NB4 (cell line): ENCODE data around the gene KCNH6.

Experiments used
- DNase-seq: peaks from one replicate; pipeline ENCODE4 v3.0.0; 2010; ENCODE audit warnings: low read depth
- H3K4me3 ChIP-seq: one replicate; pipeline ENCODE4 v1.5.1; 2011; ENCODE audit warnings: mild to moderate bottlenecking, low read depth, low read length, moderate library complexity
- CTCF ChIP-seq: IDR thresholded peaks from one replicate; pipeline ENCODE4 v1.5.1; 2012; ENCODE audit warnings: low read depth, low read length
- MAX ChIP-seq: IDR thresholded peaks from 2 replicates; pipeline ENCODE4 v1.6.1; 2011; ENCODE audit warnings: low read depth, low read length
- MYC ChIP-seq: IDR thresholded peaks from 2 replicates; pipeline ENCODE4 v1.6.1; 2011; ENCODE audit warnings: low read depth, low read length
- POLR2A ChIP-seq: IDR thresholded peaks from 2 replicates; pipeline ENCODE4 v1.6.1; 2011; ENCODE audit warnings: mild to moderate bottlenecking; ENCODE audit not compliant: insufficient read length; ENCODE audit errors: extremely low read depth

Gene KCNH6

GRCh38 chr17:63480192-63480784 is 42.9 kb upstream of the KCNH6 start:
- TF ChIP-seq MAX (no peak), CTCF (no peak), POLR2A (no peak), MYC (no peak)
- H3K4me3 ChIP-seq: no peak overlapping the region
- no peak for DNase-seq

DNA sequence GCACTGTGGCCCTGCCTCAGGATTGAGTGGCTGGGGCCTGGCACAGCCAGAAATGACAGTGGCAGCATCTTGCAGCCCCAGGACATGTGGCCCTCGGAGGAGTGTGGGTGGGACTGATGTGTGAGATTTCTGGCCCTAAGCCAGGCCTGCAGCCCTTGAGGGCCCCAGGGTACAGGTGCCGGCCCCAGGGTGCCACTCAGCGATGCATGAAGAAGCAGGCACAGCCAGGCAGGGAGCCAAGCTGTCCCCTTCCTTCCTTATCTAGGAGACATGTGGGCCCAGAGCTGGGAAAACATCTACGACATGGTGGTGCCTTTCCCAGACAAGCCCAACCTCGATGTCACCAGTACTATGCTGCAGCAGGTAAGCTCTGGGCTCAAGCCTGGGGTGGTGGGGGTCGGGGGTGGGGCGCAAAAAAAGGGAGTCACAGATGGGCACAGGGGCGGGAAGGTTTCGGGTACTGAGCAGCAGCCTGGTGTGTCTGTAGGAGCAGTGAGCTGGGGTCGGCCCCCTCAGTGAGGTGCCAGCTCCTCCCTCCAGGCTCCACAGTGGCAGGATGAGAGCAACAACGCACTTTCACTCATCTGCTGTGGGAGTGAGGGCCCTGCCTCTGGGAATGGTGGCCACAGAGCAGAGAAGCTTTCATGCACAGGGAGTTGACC is 42.2 kb upstream of the KCNH6 start:
- TF ChIP-seq POLR2A (no peak), MYC (no peak), MAX (no peak), CTCF (no peak)
- H3K4me3 ChIP-seq: no peak overlapping the region
- no peak for DNase-seq

- TF ChIP-seq MAX: no peak
- TF ChIP-seq CTCF: no peak
- no peak for TF ChIP-seq POLR2A
- TF ChIP-seq MYC: no peak
- no peak for DNase-seq
- no peak overlapping the region for H3K4me3 ChIP-seq
Measured at GRCh38 chr17:63481488-63481870, 41.7 kb upstream of the KCNH6 start.

- no peak overlapping the region for H3K4me3 ChIP-seq
- TF ChIP-seq MYC: no peak
- no peak for TF ChIP-seq POLR2A
- no peak for TF ChIP-seq CTCF
- no peak for TF ChIP-seq MAX
- DNase-seq: no peak
Measured at GRCh38 chr17:63482509-63482908, 40.6 kb upstream of the KCNH6 start.

- no peak for DNase-seq
- TF ChIP-seq MAX: no peak
- TF ChIP-seq CTCF: no peak
- no peak for TF ChIP-seq POLR2A
- no peak for TF ChIP-seq MYC
- no peak overlapping the region for H3K4me3 ChIP-seq
Measured at GRCh38 chr17:63483038-63483437, 40.1 kb upstream of the KCNH6 start.
